SW480 (cell line): ENCODE measurements around the gene BUB1B.
"Not testable (repeated sequence)": the region's sequence is repeated elsewhere in the genome, so short reads cannot be mapped to it uniquely, and the experiment has no call there.

ENCODE experiments used
- DNase-seq: peaks from one replicate; pipeline ENCODE4 v3.0.0-alpha.2; 2016; ENCODE audit warnings: low spot score

Gene BUB1B

DNA sequence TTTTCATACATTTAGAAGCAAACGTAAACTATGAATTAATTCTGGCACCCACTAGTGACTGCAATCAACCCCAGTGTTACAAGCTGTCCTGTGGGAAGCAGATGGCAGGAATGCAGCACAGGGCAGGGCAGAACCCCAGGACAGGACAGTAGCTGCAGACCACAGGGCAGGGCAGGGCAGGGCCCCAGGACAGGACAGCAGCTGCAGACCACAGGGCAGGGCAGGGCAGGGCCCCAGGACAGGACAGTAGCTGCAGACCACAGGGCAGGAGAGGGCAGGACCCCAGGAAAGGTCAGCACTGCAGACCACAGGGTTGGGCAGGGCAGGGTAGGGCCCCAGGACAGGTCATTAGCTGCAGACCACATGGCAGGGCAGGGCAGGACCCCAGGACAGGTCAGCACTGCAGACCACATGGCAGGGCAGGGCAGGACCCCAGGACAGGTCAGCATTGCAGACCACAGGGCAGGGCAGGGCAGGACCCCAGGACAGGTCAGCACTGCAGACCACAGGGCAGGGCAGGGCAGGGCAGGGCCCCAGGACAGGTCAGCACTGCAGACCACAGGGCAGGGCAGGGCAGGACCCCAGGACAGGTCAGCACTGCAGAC lies 24.9 kb upstream of the BUB1B start:
- not testable (repeated sequence) for DNase-seq

DNA sequence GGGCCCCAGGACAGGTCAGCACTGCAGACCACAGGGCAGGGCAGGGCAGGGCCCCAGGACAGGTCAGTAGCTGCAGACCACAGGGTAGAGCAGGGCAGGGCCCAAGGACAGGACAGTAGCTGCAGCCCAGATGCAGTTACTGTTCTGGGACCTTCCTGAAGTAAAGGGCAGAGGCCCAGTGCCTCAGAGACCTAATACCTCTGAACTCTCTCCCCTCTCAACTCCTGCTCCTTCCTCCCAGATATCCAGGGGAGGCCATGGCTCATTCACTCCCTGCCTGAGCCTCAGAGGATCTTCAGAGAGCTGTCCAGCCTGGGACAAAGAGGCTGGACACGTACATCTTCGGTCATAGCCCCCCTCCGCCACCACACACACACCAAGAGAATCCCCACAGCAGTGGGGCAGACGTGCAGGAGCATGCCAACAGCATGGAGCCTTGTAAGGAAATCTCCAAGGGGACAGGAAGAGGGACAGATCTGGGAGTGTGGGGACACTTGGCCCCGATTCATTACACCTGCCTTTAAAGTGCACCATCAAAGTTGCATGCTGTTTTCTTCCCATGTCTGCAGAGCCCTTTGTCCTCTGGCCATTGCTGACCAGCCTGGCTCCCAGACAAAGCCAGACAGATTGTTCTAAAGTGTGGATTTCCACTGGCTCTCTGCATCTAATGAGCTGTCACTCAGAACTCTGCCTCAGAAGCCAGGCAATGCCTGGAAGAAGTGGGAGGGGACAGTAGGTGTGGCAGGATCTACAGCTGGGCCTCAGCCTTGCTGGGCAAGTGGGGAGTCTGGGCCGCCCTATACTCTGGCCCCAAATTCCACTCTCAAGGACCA lies 24.2 kb upstream of the BUB1B start:
- no peak for DNase-seq

DNA sequence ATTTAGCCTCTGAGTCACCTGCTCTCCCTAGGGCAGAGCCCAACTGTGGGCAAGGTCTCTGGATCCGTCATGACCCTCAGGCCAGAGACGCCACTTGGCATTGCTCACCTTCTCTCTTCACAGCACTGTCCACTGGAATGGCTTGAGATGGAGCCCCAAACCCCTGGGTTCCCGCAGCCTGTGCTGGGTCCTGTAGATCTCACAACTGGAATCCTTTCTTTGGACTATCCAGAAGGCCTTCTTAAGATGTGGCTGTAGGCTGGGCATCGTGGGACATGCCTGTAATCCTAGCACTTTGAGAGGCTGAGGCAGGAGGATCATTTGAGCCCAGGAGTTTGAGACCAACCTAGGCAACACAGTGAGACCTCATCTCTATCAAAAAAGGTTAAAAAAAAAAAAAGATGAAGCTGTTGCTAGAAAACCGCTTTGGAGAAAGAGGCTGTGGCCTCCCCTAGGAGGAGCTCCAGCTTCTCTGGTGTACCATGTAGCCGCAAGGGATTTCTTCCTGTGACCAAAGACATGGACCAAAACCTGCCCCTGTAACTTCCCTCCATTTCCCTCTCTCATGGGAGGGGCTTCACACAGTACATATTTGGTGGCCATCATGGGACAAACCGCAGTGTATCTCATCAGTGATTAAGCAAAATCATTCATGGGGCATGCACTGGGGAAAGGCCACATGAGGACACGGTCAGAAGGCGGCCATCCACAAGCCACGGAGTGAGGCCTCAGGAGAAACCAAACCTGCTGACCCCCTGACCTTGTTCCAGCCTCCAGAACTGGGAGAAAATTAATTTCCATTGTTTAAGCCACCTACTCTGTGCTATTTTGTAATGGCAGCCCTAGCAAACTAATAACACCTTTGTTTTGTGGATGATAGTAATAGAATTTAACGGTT lies 23.3 kb upstream of the BUB1B start:
- DNase-seq = no peak

DNA sequence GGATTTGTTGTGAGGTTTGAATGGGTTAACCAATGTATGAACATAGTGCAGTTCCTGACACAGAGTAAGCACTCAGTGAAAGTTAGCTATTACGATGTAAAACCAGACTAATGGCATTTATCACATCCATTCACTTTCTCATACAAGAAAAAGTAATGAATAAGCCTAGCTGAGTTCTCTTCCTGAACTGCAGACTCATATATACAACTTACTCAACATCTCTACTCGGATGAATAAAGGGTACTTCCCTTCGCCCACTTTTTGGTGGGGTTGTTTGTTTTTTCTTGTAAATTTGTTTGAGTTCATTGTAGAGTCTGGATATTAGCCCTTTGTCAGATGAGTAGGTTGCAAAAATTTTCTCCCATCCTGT lies 22.7 kb upstream of the BUB1B start:
- DNase-seq = not testable (repeated sequence)

DNA sequence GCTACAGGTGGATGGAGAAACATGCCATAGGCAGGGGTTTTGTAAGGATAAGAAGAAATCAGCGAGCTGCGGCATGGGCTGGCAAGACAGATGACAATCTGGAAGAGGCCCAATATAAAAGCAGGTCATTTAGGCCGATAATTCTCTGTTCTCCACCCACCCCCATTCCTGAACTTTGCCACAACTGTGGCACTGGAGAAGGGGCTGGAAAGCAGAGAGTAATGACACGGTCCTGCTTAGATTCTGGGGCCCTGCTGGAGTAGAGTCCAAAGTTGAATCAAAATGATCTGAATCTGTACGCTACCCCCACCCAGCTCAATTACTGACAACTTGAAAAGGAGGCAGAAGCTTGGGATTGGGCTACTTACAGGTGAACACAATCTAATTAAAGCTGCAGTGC lies 18.4 kb upstream of the BUB1B start:
- no peak for DNase-seq

DNA sequence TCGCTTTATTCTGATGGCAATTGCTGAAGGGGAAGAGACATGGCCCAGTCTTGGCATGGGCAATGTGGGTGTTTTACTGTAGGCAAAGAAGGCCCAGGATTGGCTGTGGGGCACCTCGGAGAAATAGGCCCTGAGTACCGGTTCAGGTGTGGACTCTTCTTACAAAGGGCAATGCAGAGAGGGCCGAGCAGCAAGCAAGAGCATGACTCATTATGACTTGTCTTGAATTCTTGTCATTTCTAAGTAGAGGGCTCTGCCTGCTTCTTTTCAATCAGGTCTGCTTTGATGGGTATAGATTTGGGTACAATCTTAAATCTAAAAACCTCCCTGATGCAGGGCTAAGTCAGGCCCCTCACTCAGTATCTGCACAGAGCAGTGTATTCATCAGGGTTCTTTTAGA lies 14.8 kb upstream of the BUB1B start:
- peak; percentile 37 for DNase-seq

DNA sequence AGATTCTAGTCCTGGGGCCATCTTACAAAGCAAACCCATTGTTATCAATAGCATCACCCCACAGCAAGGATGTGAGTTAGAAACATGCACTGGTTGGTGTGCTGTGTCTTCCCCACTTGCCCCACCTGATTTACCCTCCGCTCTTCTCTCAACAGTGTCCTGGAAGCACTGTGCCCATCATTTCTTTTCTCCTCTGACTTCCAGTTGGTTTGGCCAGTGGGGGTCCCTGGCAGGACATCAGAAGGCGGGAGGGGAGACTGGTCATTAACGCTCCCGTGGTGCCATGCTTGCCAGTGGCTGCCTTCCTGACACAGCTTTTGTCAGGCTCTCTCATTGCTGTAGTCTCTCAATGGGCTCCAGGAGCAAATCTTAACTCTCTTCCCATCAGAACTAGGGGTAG lies 11.5 kb upstream of the BUB1B start:
- no peak for DNase-seq

DNA sequence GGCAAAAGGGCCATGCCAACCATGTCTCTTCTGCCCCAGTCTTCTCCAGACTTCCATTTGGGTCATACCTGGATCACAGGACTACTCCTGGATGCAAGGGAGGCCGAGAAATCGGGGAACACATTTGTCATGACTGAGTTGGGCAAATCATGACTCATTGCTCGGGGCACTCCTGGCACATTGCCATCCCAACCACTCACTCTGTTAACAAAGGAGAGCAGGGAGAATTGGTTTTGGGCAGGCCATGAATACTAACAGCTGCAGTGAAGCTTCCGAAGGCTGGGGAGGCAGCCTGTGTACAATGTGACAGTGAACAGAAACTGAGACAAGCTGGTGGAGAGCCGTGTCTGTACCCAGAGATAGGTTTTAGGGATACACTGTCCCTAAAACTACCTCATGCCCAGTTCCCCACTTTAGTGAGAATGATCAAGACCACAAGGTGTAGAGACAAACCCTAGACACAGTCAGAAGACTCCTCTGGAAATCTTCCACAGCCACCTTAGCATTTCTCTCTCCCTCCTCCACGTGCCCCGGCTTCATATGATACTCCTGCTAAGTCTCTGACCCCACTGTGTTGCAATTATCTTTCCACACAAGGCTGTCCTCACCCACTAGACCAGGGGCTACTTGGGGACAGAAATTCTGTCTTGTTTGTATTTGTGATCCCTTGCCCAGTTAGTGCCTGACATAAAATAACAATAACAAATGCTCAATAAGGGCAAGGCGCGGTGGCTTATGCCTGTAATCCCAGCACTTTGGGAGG lies 10.5 kb upstream of the BUB1B start:
- DNase-seq = peak; percentile 82

DNA sequence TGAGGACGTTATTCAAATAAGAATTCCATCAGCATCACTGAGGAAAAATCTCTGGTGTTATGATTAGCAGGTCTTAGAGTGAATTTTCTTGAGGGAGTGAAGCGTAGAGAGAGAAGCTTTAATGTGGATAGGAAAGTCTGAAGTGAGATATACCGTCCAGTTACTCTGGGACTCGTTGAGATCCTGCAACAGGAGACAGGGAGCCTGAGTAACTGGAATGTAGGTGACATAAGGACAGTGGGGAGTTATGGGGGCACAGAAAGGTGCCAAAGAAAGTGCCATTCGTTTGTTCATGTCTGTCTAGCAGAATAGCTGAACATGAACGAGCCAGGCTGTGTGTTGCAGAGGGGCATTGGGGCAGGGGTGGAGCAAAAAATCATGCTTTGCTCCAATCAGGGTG lies 9.4 kb upstream of the BUB1B start:
- no peak for DNase-seq

DNA sequence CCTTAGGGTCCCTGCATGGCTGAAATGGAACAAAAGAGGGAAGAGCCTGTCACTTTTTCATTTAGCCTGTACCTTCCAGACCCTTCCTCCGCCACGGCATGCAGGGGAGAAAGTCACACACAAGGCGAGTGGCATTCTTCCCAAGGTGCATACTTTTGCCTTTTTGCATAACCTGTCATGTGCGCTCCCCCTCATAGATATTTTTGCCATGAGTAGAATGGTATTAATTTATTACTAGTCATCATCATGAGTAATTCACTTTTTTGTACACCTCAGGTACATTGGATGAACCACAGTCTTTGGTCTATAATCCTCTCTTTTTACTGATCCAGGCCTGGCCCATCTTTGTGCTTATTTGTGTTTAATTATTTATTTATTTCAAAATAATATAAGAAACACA lies 8.9 kb upstream of the BUB1B start:
- no peak for DNase-seq

DNA sequence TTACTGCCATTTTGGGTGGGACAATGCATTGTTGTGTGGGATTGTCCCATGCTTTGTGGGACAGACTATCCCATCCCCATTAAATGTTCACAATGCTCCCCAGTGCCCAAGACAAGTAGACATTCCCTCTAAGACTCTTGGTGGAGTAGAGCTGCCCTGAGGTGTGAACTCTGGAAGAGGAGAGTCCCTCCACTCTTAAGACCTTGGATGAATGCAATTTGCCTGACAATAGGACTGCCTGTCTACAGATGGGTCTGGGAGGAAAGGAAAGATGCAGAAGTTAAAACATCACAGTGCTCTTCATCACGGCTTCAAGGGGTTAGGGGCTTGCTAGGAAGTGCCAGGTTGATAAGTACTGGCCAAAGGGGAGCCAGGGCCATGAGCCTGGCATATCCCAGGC lies 6.0 kb upstream of the BUB1B start:
- DNase-seq = not testable (repeated sequence)

DNA sequence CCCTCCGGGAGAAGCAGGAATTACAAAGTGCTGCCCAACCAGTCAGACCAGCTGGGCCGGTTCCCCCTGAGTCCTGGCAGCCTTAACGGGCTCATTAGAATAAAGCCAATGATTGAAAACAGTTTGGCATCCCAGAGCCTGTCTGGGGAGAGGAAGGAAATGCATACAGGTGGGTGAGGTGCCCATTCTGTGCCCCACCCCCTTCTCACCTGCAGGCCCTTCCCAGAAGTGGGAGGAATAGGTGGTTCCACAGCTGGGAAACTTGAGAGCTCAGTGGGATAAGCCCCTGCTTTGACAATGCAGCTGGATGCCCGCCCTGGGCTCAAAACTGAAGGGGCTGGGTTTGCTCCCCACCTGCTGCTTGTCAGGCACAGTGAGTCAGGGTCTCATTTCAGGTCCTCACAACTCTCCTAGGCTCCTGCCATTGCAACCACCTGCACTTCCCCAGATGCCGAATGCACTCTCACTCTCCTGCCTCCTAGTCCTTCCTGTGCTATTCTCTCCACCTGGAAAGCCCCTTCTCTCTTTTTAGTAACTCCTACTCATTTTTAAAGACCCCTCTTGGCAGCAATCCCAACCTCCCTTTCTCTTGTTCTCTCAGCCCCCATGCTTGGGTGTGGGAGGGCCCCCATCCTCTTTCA lies 5.5 kb upstream of the BUB1B start:
- DNase-seq = no peak

DNA sequence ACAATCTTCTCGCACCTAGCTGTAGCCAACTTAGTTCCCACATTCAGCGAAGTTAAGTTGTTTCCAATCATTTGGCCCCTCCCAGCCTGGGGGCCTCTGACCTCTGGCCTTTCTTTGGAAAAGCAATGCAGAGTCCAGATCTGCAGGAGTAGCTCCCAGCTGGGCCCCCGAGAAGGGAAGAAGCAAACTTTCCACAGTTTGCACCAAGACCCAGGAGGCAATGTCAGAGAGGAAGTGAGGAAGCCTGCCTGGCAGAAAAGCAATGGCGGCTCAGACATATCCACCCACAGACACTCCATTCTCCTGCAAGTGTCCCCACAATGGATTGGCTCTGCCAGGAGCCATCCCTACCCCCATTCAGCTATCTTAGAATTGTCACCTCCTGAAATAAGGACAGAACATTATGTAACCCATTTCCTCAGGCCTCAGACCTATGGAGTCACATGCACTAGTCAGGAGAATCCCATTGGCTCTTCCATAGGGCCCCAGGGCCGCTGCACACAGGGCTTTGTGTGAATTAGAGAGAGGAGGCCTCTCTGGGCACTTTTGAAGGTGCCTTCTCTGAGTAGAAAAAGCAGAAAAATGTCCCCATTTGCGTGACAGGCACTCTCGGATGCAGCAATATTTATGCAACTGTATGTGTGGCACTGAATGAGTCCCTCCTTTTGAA lies 3.0 kb upstream of the BUB1B start:
- DNase-seq = no peak

DNA sequence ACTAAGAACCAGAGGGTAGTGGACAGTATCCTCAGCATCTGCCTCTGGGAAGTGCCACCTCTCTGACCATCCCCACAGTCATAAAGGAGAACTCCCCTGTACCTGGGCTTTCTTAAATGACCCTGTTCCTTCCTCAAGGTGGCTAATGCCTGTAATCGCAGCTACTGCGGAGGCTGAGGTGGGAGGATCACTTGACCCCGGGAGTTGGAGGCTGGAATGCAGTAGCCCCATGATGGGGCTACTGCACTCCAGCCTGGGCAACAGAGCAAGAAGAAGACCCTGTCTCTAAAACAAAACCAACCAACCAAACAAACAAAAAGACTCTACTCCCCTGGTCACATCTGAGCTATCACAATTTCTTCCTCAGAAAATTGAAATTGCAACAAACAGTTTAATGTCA lies 848 bp upstream of the BUB1B start:
- DNase-seq = no peak

DNA sequence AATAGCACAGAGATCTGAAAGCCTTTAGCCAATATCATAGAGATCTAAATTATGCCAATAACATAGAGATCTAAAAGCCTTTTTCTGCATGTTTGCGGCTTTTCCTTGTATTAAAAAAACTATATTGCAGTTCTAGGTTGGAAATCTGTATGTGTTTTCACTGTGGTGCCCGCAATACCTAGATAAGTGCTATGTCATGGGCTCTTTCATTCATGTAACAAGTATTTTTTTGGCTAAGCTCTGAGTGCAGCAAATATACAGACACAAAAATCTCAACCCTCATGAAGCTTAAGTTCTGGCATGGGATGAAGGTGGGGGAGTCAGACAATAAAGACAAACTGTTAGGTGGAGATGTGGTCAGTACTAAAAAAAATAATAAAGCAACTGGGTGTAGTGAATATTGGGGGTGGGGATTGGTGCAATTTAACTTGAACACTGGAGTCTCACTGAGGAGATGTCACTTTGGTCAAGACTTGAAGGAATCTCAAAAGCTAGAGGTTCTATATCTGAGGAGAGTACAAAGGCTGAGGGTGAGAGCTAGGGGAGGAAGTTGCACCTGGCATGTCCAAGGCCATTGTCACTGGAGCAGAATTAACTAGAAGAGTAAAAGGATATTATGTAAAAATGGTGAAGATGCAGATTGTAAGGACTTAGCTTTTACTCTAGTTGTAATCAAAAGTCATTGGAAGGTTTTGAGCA lies 973 bp downstream of the BUB1B start:
- DNase-seq = no peak

DNA sequence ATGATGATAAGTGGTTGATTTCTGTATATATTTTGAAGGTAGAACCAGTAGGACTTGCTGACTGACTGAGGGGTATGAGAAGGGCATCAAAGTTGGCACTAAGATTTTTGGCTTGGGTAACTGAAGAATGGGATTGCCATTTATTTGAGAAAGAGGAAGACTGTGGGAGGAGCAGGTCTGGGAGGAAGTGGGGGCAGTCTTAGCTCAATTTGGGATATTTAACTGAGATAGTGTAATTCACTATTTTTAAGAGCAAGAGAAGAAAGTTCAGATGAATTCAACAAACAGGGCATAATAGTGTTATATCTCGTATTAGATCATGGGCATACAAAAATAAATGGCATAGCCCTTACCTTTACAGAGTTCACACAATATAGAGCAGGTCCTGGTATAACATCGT lies 1.7 kb downstream of the BUB1B start:
- no peak for DNase-seq

DNA sequence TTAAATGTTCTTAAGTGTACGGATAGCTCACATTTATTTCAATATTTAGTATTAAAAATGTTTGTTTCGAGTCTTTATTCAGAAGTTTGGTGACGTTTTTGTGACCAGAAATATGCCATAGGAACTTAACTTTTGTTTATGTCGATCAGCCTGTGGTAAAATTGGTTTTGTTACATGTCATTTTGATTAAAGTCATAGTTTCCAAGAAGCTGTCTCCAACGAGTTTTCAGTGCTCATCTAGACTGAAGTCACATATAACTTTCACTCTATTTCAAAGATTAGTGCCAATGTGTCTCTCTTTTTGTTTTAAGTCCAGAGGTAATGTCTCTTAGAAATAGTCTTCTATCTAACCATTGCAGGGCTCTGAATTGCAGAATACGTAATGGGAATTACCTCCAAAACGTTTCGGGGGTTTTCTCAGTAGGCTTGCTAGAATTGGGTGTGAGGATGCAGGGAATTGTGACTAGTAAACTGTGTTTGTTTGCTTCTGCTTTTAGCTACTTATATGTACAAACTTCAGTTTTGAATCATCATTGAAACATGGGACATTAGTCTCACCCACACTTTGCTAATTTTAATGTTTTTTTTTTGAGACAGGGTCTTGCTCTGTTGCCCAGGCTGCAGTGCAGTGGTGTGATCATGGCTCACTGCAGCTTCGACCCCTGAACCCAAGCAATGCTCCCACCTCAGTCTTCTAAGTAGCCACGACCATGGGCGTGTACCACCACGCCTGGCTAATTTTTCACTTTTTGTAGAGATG lies 3.0 kb downstream of the BUB1B start:
- DNase-seq = no peak

DNA sequence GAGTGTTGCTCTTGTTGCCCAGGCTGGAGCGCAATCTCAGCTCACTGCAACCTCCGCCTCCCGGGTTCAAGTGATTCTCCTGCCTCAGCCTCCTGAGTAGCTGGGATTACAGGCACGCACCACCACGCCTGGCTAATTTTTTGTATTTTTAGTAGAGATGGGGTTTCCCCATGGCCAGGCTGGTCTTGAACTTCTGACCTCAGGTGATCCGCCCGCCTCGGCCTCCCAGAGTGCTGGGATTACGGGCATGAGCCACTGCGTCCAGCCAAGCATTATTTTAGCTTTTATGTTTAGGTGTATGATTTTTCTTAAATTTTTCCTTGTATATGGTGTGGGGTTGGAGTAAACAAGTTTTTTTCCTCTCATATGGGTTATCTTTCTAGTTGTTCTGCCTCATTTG lies 6.5 kb downstream of the BUB1B start:
- DNase-seq = not testable (repeated sequence)

DNA sequence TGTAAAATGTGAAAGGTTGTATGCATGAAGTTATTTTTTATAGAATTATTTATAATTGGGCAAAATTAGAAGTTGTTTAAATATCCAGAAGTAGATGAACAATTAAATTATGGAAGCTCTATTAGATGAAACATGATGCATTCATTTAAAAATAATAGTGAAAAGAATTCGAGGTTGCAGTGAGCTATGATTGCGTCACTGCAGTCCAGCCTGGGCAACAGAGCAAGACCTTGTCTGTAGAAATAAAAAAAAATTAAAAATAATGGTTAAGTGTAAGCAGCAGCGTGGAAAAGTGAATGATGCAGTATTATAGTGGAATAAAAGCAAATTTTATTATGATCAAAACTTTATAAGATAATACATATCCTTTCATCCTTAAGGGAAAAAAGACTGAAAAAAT lies 14.3 kb downstream of the BUB1B start:
- DNase-seq = no peak
